Spinal cord (tissue), 10 donors: Measurements from ENCODE around the gene F12. TPM values are rescaled to one million over a fixed set of nuclear protein-coding genes. Genes with fewer than 3 reads are reported as not detected.

Experiments
- DNase-seq, 6 donors: peaks; one replicate each; pipeline versions ENCODE4 v3.0.0 to v3.0.0-alpha.2; 2013 to 2015; ENCODE audit warnings: low spot score in 6 of 6, low read depth in 4 of 6
- H3K27ac ChIP-seq: one replicate; pipeline ENCODE4 v1.5.1; 2013; ENCODE audit warnings: low read depth, low read length, control low read depth
- H3K27me3 ChIP-seq: one replicate; pipeline ENCODE4 v1.6.1; 2013; ENCODE audit warnings: low read length; ENCODE audit not compliant: control insufficient read depth, insufficient read depth
- H3K36me3 ChIP-seq: one replicate; pipeline ENCODE4 v1.6.1; 2013; ENCODE audit warnings: low read length; ENCODE audit not compliant: control insufficient read depth, insufficient read depth
- H3K4me1 ChIP-seq: one replicate; pipeline ENCODE4 v1.6.1; 2013; ENCODE audit warnings: low read length; ENCODE audit not compliant: control insufficient read depth, insufficient read depth
- H3K4me3 ChIP-seq: one replicate; pipeline ENCODE4 v1.5.1; 2013; ENCODE audit warnings: low read depth, low read length, control low read depth
- H3K9me3 ChIP-seq: one replicate; pipeline ENCODE4 v1.6.1; 2013; ENCODE audit warnings: low read length; ENCODE audit not compliant: control insufficient read depth, insufficient read depth
- WGBS: methylation state at CpG from one replicate; pipeline ENCODE4 v1.1.5; 2013; ENCODE audit warnings: missing lambda C conversion rate; ENCODE audit not compliant: insufficient coverage; 5-methylcytosine and 5-hydroxymethylcytosine counted together
- polyA plus RNA-seq, 2 donors: library from polyadenylated mRNA; unstranded; fragments of 120-200 nt; gene quantifications; one replicate each; pipeline ENCODE4 v1.2.1, GENCODE V29; 2013; ENCODE audit not compliant: insufficient read length in 2 of 2
- total RNA-seq, 2 donors: library from RNA; depleted of rRNA in 1 of 2; stranded (reverse); fragments of 120-200 nt in 1 of 2; fragments of >200 nt in 1 of 2; gene quantifications; one replicate each; pipeline versions ENCODE4 v1.2.3 to v1.2.4, GENCODE V29; 2013 to 2014
- donor health status: healthy.

F12 gene
- total and polyA plus RNA-seq, 4 donors = 1.9 to 15.1 (median 8.9) TPM

- Histone ChIP-seq H3K27me3 (peaks cover 6% of the 10 kb centered on the region), H3K36me3 (no peaks in the 10 kb centered on the region), H3K4me1 (peaks cover 19% of the 10 kb centered on the region), H3K27ac (no peak overlapping the region), H3K4me3 (no peak overlapping the region), H3K9me3 (no peaks in the 10 kb centered on the region)
- no peak for DNase-seq
- 65% methylated on average over 20 of the region's 21 CpGs for WGBS
These were observed 19.9 kb downstream of the F12 start for GRCh38 chr5:177389241-177390169.

- Histone ChIP-seq H3K4me3 (no peak overlapping the region), H3K9me3 (no peaks in the 10 kb centered on the region), H3K27me3 (peaks cover 6% of the 10 kb centered on the region), H3K4me1 (peaks cover 19% of the 10 kb centered on the region), H3K27ac (no peak overlapping the region), H3K36me3 (no peaks in the 10 kb centered on the region)
- 90% methylated on average over 8 of the region's 10 CpGs for WGBS
- no peak for DNase-seq
These were observed 20.8 kb downstream of the F12 start for GRCh38 chr5:177388521-177389052.

DNA sequence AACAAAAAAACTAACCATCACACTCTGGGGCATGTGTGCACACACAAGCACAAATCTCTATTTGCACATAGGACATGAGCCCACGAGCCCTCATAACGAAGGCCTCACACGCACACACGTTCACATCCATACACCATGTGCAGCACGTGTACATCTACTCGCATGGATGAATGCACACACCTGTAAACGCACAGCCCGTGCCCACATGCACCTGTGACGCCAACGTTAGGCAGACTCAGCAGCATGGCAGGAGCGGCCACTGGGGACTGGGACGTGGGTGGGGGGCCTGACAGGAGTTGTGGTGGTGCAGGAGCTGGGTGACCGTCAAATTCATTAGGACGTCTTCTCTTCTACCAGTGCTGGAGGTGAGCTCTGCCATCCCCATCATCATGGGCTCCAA, 22.0 kb downstream of the F12 start:
- Histone ChIP-seq H3K9me3 (no peaks in the 10 kb centered on the region), H3K27me3 (peaks cover 6% of the 10 kb centered on the region), H3K4me3 (no peak overlapping the region), H3K4me1 (peaks cover 26% of the 10 kb centered on the region), H3K27ac (no peak overlapping the region), H3K36me3 (no peaks in the 10 kb centered on the region)
- no peak for DNase-seq
- WGBS = 92% methylated on average over 10 of the region's 14 CpGs

DNA sequence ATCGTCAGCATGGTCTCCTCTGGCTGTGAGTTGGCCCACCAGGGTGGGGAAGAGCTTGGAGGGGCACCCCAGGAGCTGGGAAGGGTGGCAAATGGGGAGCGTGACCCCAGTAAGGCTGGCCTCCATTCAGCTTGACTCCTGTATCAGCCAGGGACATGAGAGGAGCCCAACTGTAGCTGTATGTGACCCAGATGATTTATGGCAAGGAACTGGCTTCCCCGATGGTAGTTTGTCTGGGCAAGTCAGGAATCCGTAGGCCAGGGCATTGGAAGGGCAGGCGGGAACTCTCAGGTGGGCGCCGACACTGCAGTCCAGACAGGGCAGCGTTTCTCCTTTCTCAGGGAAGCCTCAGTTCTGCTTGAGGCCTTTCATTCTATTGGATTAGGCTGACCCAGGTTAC, 22.8 kb downstream of the F12 start:
- peaks cover 6% of the 10 kb centered on the region for H3K27me3 ChIP-seq
- 79% methylated on average over 8 of the region's 8 CpGs for WGBS
- no peaks in the 10 kb centered on the region for H3K36me3 ChIP-seq
- no peaks in the 10 kb centered on the region for H3K9me3 ChIP-seq
- no peak for DNase-seq
- no peak overlapping the region for H3K27ac ChIP-seq
- H3K4me3 ChIP-seq = no peak overlapping the region
- H3K4me1 ChIP-seq = peaks cover 28% of the 10 kb centered on the region

- DNase-seq = no peak
- Histone ChIP-seq H3K27me3 (peaks cover 6% of the 10 kb centered on the region), H3K9me3 (no peaks in the 10 kb centered on the region), H3K36me3 (no peaks in the 10 kb centered on the region), H3K27ac (no peak overlapping the region), H3K4me3 (no peak overlapping the region), H3K4me1 (peaks cover 21% of the 10 kb centered on the region)
- 68% methylated on average over 11 of the region's 11 CpGs for WGBS
These were observed 23.6 kb downstream of the F12 start for GRCh38 chr5:177385720-177386119.

GRCh38 chr5:177384134-177384533, 25.2 kb downstream of the F12 start, which contains the start of gene SLC34A1:
Gene SLC34A1 (plus strand): TSS chr5:177384434. CDS start chr5:177385742, 1,308 bp downstream.
- DNase-seq = no peak
- H3K36me3 ChIP-seq = no peaks in the 10 kb centered on the region
- no peak within 1 kb of the TSS for H3K27ac ChIP-seq
- H3K4me3 ChIP-seq = no peak within 1 kb of the TSS
- peaks cover 9% of the 10 kb centered on the region for H3K4me1 ChIP-seq
- 49% methylated on average over 4 of the region's 4 CpGs for WGBS
- H3K27me3 ChIP-seq = no peaks in the 10 kb centered on the region
- H3K9me3 ChIP-seq = no peaks in the 10 kb centered on the region

DNA sequence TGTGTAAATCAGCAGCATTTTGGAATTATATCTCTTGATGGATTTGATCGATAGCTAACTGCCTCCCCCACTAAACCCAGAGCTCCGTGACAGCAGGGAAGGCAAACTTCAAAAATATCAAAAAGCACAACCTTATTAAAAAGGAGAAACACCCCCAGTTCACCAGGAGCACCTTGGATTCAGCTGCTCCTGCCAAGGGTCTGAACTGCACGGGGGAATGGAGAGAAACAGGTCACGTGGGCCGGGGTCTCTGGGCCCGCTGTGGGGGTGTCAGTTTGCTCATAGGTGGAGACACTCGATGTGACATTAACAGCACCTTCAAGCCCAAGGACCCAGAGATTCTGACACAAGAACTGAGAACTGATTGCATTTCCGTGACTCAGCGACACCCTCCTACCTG, 26.2 kb downstream of the F12 start:
- Histone ChIP-seq H3K27me3 (no peaks in the 10 kb centered on the region), H3K4me3 (no peak overlapping the region), H3K4me1 (peaks cover 9% of the 10 kb centered on the region), H3K36me3 (no peaks in the 10 kb centered on the region), H3K27ac (no peak overlapping the region), H3K9me3 (no peaks in the 10 kb centered on the region)
- WGBS = 83% methylated on average over 7 of the region's 9 CpGs
- no peak for DNase-seq

DNA sequence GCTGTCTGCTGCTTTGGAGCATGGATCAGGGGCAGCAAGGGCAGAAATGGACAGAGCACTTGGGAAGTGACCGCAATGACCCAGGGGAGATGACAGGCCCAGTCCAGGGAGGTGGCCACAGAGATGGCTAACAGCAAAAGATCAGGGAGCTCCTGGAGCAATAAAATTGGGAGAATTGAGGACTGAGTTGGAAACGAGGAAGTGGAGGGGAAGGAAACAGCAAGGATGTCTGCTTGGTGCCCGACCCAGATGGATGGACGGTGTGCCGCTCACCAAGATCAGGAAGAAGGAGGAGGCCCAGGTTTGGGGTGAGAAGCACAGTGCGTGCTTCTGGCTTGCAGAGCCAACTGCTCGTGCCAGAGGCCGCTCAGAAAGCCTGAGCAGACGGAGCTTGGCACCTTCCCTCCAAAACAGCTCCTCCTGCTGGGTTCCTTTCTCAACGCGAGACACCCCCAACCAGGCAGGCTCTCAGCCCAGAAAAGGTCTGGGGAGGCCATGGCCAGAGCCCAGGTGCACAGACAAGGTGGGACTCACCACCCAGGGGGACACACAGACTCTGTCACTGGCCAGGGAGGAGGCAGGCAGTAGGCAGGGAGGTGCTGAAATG, 26.8 kb downstream of the F12 start:
- Histone ChIP-seq H3K27ac (no peak overlapping the region), H3K9me3 (no peaks in the 10 kb centered on the region), H3K36me3 (no peaks in the 10 kb centered on the region), H3K27me3 (no peaks in the 10 kb centered on the region), H3K4me3 (no peak overlapping the region), H3K4me1 (peaks cover 9% of the 10 kb centered on the region)
- DNase-seq = peak in 2 of 6 donors; percentile 38 to 86
- WGBS = 30% methylated on average over 11 of the region's 11 CpGs

- no peak for DNase-seq
- Histone ChIP-seq H3K9me3 (no peaks in the 10 kb centered on the region), H3K36me3 (no peaks in the 10 kb centered on the region), H3K27ac (no peak overlapping the region), H3K4me1 (peaks cover 9% of the 10 kb centered on the region), H3K4me3 (no peak overlapping the region), H3K27me3 (no peaks in the 10 kb centered on the region)
- 88% methylated on average over 5 of the region's 6 CpGs for WGBS
These were observed 28.6 kb downstream of the F12 start for GRCh38 chr5:177380805-177381126.
